GM19455 (cell line): ENCODE measurements around the gene COL7A1.
"Not testable (repeated sequence)": the region's sequence is repeated elsewhere in the genome, so short reads cannot be mapped to it uniquely, and the experiment has no call there.

Experiments used
- ATAC-seq: cut with Tn5 transposase; IDR thresholded peaks from one replicate; pipeline ENCODE4 v1.9.1; 2021; ENCODE audit not compliant: unreplicated experiment

Gene COL7A1

DNA sequence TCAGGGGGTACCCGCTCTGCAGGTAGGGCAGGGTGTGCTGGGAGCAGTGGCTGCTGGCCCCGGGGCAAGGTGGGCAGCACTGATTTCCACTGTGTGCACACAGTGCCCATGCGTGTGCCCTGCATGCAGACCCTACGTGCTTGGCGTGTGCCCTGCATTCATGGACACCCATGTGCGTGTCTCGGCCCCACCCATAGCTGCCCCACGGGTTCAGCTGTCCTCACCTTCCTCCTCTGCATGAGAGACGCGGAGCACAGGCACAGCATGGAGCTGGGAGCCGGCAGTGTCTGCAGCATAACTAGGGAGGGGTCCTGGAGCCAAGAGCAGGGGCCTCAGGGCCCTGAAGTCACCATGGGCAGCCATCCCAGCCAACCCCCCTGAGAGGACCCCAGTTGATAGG lies 29.9 kb downstream of the COL7A1 start:
- ATAC-seq: no peak

DNA sequence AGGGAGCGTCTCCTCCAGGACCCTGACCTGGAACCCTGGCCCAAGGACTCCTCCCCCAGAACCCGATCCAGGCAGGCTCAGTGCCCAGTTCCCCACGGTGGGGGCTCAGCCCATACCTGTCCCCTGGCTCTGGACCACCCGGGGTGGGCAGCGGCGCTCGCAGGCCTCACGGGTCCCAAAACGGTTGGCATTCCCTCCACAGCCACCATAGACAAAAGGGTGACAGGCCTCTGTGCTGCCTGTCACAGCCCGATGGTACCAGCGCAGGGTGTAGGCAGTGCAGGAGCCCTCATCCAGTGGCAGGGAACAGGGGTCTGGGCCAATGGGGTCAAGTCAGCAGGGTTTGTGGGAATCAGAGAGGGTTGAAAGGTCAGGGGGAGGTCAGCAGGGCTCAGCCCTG lies 30.5 kb downstream of the COL7A1 start:
- no peak for ATAC-seq

DNA sequence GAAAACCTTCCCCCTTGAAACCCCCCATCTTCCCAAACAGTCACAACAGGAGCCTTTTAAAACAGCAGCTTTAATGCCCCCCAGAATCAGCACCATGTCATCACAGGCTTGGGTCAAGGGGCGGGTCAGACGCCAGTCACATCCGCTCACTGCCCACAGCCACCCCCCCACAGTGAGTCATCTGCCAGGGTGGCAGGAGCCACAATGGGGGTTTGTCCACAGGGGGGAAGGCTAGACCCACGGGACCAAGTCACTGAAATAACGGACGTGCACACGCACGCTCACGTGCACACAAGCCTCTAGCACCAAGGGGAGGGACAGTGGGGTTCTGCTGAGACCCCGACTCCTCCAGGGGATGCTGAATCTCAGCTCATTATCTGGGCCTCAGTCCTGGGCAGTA lies 31.1 kb downstream of the COL7A1 start:
- ATAC-seq: no peak

DNA sequence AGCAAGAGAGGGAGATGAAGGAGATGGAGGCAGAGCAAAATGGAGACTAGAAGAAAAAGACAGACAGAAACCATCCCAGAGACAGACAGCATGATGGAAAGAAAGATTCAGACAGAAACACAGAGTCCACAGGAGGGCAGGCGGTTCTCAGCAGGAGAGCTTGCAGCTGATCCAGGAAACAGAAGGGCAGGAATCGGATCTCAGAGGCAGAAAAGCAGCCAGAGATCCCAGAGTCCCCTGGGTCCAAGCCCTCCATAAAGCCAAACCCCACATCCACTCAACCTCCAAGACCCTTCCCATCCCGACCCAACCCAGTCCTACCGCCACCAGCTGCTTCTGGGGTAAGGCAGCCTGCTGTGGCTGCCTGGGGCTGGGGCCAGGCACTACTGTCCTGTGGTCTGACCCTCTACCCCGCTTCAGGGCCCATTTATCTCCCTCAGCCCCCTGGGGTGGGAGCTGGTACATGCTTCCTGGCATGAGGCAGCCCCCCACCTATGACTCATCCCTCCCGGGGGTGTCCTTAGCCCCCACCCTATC lies 31.7 kb downstream of the COL7A1 start, which contains the start of gene UCN2:
Gene UCN2, minus strand, starts transcription at position 400 of the 537 bp plus-strand sequence. CDS start 657 bp downstream, outside the sequence.
- ATAC-seq: no peak

DNA sequence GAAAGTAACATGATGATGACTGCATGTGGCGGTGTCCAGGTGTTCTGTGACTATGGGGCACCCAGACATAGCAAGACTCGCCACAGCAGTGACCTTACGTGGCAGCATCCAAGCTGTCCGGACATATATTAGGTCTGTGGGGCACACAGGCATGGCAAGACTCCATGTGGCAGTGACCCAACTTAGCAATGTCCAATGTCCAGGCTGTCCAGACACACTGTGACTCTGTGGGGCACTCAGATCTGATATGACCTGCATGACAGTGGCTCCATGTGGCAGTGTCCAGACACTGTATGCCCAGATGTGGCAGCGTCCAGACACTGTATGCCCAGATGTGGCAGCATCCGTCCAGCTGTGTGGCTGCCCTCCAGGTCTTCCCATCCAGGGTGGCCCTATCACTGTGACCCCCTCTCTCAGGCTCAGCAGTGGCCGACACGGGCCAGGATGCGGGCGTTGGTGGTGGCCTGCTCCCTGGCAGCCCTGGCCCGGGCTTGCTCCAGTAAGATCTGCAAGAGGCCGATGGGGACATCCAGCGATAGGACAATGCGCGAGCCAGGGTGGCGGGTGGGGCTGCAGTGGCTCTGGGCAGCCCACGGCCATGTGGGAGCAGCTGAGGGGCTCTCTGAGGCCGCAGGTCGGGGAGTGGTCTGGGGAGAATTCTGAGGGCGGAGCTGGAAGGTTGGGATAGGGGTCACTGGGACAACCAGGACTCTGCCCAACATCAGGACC lies 32.6 kb downstream of the COL7A1 start:
- no peak for ATAC-seq

DNA sequence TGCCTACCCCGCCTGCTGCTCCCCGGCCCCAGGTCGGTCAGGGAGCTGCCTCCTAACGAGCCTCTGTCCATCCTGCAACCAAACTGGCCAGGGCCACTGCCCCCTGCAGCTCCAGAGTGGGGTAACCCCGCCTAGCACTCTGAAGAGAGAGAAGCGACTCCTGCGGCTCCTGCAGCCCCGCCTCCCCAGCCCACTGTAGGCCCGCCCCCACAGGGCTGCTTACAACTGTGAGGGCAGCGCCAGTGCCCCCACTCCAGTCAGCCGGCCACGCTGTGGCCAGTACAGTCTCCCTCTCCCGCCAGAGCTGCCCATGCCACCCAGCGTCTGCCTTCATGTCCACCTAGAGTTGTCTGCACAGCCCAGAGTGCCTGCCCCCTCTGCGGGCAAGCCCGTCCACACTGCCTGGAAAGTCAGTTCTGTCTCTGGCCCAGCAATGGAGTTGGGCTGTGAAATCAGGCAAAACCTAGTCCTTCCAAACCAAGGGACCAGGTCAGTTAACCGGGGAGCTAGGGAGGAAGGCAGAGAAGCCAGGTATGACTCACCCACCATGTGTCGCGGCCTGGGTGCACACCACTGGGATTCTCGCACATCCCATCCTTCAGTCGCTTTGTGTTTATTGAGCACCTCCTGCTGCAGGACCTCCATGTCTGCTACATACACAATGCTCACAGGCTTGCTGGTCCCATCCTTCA lies 33.9 kb downstream of the COL7A1 start:
- no peak for ATAC-seq

DNA sequence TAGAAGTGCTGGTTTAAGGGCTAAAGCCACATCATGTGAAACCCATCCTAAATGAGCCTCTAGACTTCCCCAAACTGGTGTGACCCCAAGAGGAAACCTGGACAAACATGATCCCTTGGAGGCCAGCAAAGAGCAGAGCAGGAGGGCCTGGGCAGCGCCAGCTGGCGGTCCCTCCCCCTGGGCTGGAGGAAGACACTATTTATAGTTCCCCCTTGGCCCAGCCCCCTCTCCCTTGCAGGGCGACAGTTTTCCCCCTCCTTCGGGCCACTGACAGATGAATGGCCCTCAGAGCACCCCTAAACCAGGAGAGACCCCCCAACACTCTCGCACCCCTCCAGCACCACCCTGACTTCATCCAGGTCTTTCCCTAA lies 34.5 kb downstream of the COL7A1 start:
- no peak for ATAC-seq

DNA sequence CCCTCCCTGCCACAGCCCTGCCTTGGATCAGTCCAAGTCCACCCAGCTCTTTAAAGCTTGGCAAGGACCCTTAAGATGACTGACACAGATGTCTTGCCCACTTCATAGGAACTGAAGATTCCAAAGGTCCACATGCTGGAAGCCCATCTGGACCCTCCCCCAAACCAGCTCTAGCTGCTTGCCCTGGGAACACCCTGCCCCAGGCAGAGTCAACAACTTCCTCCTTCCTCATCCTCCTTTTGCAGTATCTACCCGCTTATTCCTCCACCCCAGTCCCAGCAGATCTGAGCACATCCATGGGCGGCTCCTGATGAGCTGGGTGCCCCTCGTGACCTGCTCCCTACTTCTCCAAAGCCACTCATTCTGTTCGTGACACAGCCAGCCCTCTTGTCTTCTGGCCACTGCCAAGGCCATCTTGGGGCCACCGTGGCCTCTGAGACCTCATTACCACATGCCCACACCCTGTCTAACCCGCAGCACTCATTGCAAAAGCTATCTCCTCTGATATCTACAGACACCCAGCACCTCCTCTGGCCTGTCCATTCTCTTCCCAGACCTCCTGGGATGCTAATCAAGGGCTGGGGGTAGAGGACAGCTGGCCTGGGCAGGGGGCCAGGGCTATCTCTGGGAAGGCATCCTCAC lies 36.5 kb downstream of the COL7A1 start:
- ATAC-seq: no peak

DNA sequence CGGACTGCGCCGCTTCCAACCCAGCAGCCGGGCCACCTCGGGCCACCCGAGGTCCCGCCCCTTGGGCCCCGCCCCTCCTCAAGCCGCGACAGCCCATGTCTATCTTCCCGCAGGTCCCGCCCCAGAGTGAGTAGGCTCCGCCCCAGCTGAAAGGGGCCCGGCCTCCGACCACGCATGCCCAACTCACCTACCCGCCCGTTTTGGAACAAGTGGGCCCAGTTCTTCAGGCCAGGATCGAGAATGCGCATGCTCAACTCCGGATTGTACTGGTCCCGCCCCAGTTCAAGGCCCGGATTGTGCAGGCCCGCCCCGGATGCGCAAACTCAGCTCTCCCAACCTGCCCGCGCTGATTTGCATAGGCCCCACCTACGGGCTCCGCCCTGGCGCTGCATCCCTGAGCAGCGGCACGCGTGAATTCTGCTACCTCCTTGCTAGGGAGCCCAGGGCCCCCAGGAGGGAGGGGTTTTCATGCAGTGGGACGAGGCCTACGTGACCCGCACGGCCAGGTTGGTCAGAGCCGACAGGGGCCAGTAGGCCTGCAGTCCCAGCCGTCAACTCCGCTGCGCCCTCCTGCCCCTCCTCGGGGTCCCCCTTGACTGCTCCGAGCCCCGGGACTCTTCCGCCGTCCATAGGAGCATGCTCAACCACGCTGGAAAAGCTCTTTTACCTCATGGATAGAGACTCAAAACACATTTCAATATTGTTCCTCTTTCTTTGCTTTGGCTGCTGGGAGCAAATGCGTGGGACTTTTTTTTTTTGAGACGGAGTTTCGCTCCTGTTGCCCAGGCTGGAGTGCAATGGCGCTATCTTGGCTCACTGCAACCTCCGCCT lies 38.1 kb downstream of the COL7A1 start, which contains the start of gene PFKFB4:
Gene PFKFB4, minus strand, starts transcription at position 8 of the 831 bp plus-strand sequence. CDS start 26 bp downstream, outside the sequence.
- ATAC-seq: peak; percentile 88

DNA sequence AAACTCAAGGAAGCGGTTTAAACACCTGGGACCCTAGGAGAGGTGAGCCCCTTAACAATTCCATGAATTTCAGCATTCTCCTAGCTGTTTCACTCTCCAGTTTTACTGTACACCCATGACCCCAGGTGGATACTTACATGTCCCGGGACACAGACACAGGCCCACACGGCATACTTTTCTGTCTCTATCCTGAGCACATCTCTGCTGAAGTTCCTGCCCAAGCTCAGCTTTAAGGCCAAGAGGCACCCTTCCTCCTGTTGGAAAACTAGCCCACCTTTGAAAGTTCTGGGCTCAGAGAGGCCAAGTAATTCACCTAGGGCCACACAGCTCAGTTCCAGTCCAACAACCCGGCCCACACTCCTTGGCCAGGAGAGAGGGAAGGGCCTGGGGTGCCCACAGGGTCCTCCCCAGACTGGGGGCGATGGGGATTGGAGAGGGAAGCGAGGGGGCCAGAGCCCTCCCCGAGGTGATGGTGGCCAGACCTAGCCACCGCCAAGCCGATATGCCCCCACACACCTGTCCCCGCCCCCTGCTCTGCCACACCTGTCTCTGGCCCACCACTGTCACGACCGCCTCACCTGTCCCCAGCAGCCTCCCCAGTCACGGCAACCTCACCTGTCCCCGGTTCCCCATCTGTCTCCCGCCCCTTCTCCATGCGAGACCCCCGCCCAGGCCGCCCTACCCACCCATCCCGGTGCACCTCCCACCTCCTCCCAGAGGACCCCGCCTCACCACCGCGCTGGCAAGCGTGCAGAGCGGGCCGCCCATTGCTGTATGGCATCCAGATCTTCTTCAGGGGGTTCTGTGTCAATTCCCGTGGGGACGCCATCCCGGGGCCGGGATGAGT lies 39.0 kb downstream of the COL7A1 start:
- no peak for ATAC-seq

DNA sequence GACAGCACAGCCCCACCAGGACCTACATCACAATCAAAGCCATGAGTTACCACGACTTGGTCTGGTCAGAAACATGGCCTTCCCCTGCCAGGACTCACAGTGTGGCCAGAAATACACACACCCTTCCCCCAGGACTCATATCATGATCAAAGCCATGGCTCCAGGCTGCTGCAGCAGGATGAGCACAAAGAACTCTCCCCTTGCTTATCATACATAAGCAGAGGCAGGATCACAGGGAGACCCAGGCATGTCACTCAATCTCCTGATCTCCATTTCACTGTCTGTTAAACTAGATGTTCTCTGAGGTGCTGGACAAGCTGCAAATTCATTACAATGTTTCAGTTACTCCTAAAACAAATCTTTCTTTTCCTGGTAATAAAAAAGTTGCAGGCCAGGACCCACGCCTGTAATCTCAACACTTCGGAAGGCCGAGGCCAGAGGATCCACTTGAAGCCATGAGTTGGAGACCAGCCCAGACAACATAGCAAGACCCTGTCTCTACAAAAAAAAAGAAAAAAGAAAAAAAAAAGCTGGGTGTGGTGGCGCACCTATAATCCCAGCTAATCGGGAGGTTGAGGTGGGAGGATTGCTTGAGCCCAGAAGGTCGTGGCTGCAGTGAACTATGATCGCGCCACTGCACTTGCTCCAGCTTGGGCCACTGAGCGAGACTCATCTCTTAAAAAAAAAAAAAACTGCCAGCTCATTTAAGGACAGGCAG lies 39.7 kb downstream of the COL7A1 start:
- no peak for ATAC-seq

DNA sequence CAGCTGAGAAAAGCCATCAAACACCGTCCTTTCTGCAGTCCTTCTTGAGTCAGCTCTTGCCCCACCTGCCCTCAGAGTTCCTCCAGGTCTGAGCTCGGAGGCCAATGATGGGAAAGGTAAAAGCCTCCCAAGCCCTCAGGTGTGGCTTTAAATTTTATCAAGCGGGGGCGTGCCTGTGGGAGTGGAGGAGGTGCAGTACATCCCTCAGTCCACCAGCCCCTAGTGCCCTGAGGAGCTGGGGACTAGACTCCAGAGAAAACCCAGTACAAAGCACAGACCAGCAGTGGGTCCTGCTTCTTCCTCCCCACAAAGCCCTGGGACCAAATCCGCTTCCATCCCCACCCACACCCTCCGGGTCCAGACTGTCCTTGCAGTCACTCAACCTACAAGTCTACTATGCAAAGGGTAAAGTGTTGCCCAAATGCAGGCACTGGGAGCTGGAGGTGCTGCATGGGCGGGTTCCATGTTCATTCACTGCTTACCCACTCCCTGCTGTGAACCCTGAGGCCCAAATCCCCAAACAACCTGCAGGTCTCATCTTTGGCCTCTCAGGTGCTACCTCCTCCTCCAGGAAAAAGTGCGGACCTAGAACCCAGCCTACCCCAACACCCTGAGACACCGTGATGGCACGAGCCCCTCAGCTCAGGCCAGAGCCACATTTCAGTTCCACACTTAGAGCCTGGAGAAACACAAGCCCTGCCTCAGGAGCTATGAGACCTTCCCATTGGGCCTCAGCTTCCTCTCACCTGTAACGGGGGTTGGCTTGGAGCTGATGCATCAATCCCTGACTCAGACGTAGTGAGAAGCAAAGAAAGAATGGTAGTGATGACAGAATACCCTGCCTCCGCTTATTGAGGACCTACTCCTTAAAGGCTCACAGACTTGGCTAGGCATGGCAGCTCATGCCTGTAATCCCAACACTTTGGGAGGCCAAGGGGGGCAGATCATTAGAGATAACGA lies 41.0 kb downstream of the COL7A1 start:
- no peak for ATAC-seq

DNA sequence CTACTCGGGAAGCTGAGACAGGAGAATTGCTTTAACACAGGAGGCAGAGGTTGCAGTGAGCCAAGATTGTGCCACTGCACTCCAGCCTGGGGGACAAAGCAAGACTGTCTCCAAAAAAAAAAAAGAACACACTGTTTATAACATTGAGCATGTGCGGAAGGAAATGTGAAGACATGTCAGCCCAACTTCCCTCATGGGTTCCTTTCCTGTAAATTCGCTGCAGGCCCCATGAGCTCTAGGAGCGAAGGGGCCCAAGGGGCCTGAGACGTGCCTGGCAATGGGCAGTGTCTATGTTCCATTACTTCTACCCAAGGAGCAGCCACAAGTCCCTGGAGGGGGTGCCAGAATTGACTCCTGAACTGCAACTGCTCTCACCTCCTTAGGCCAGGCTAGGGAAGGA lies 41.8 kb downstream of the COL7A1 start:
- ATAC-seq: no peak

DNA sequence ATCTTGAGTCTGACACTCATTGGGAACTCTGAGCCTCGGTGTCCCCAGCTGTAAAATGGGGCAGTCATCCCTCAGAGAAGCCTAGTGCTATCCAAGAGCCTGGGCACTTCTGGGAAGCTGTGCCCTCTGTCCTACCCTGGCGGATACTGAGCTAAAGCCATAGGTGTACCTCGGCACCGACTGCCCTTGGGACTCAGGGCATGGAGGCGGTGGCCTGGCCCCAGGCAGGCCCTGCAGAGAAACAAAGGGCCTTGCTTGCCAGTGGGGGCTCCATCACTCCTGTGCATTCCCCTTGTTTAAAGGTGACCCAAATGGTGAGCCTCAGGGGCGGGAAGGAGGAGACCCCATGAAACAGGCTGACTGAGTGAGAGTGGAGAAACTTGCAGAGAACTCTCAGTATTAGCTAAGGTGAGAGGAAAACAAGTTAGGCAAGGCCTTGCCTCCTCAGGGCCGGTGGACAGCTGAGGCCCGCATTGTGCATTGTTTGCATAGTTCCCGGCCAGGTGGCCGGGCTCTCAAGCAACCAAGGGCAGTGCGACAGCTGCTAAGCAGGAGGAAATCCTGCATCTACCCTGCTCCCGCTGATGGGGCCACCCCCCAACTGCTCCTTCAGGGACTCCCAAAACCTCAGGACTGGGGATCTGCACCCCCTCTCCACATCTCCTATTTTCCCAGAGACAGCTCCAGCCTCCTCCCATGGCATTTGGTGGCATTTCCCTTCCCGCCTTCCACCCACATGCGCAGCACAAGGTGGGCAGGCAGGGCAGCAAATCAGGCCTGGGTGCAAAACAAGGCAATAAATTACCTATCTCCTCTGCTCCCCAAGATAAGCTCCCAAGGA lies 42.8 kb downstream of the COL7A1 start:
- ATAC-seq: no peak

DNA sequence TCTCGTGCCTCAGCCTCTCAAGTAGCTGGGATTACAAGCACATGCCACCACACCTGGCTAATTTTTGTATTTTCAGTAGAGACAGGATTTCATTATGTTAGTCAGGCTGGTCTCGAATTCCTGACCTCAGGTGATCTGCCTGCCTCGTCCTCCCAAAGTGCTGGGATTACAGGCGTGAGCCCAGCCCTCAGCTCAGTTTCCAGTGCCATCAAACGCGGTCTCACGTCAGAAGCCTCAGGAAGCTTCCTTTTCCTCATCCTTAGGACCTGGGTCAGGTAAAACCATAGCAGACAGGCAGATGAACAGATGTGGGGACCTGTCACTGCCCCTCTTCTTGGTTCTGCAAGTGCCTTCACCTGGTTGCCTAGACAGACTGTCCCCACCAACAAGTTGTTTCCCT lies 43.5 kb downstream of the COL7A1 start:
- ATAC-seq: not testable (repeated sequence)

DNA sequence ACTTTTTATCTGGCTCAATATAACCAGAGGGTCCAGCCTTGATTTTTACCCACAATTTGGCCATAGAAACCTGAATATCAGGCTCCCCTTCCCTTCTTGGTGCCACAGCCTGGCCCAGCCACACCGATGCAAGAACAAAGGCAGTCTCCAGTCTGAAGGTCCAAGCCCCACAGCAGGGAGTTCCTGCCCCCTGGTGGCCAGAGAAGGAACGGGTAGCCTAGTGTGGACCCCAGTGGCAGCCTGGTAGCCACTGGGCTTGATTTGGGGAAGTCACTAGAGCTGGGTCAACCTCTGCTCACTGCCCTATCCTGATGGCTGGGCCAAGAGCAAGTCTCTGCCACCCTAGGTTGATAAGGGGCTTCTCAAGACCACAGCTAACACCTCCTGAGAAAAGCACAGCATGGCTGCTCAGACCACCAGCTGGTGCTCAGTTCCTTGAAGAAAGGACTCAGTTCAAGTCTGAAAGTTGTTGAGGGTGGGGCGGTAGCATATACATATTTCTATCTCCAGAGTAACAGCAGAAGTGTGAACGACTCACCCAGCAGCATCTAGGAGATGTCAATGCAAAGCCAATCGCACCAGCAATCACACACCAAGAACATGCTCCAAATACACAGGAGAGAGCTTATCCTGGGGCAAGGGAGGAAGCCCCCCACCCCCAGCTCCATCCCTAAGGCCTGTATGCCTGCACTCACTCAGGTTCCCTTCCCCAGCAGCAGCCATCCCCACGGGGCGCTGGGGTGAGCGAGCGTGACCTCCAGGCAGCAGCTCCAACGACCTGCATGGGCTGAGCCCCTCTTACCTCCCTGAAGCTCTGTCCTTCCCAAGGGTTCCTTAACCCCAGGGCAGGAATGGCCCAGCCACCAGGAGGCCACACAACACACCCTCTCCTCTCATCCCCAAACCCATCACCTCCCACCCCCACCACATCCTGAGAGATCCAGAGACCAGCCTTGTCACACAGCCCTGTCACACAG lies 46.1 kb downstream of the COL7A1 start:
- peak; percentile 61 for ATAC-seq
